GM18951 (cell line): ENCODE measurements around the gene ATRIP.
"Not testable (repeated sequence)": the region's sequence is repeated elsewhere in the genome, so short reads cannot be mapped to it uniquely, and the experiment has no call there.

Experiments used
- POLR2A ChIP-seq: IDR thresholded peaks from 4 replicates; pipeline ENCODE4 v1.6.1; 2011; ENCODE audit warnings: mild to moderate bottlenecking; ENCODE audit not compliant: insufficient read length, insufficient read depth; ENCODE audit errors: extremely low read depth
- in situ Hi-C: fragments of 300-500 bp; cut with MboI; formaldehyde crosslinking; loops from one replicate; pipeline ENCODE4 v1.12.0; 2022; ENCODE audit warnings: low sequenced_read_pairs, mixed read lengths, inconsistent platforms; ENCODE audit not compliant: unreplicated experiment

Gene ATRIP

GRCh38 chr3:48446425-48447193, at the start of gene ATRIP:
ATRIP (plus strand) TSS chr3:48446737; CDS start chr3:48446846, 109 bp downstream.
- in situ Hi-C loops: no loop called here
- TF ChIP-seq POLR2A: peak; percentile 98

DNA sequence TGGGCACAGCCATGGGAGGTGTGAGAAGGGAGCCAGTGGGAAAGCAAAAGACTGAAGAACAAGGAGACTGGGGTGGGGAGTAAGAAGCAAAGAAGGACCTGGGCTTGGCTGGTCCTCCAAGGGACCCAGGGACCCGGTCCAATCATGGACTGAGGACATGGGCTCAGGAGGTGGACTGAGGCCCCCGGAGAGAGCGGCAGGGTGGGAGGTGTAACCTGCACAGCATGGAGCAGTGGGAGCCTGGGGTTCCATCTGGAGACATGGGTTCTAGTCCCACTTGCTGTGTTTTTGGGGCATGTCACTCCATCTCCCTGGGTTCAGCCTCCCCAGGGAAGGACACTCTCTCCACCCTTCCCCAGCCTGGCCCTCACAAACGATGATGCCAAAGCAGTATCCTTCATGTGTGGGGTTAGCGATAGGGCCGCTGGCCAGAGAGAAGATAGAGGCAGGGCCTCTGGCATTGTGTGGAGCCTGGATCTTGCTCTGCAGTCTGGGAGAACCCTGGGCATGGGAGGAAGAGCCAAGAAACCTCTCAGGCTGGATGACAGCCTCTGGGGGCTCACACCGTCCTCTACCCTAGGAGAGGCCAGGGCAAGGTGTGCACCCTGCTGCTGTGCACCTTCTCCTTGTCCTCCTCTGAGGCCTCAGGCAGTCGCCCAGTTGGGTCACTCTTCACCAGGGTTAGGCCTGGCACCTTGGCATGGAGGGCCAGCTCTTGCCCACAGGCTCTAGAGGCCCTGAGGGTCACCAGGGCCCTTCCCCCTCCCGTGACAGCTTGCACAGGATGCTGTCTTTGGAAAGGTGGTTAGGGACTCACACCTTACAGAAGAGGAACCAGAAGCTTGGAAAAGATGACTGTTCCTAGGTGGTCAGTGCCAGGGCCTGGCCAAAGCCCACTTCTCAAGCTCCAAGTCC, 48.5 kb upstream of the ATRIP start:
- in situ Hi-C loops: no loop called here
- TF ChIP-seq POLR2A: no peak

GRCh38 chr3:48398701-48399386, 47.7 kb upstream of the ATRIP start:
- no peak for TF ChIP-seq POLR2A
- in situ Hi-C loops: no loop called here

DNA sequence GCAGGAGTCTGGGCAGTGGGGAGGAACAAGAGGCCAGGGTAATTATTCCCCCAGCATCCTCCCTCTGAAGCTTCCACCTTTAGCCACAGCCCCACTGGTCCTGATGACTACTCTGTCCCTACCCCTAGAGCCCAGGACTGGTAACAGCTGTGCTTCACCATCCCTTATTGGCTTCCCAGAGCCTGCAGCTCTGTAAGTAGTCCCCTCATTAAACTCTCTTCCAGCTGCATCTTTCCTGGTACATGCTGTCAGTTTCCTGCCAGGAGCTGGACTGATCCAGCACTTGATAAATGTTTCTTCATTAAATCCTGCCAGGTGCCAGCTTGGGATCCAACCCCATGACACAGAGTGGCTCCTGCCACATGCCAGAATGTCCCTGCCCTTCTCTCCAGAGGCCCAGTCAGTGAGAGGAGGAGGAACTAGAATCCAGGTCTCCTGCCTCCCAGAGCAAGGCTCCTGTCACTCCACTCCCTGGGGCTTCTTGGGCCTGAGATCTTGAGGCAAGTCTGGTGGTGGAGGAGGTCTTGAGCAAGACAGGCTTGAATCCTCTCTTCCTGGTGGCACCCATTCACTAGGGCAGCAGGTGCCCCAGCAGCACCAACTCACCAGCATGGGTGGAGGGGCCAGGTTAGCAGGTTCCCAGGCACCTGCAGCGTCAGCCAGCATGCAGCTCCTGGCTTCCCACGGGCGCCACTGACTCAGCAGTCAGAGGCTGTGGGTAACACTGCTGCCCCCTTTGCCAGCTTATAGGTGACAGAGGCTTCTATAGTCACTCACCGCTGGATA, 47.0 kb upstream of the ATRIP start:
- in situ Hi-C loops: no loop called here
- TF ChIP-seq POLR2A: no peak

GRCh38 chr3:48400824-48401433, 45.6 kb upstream of the ATRIP start:
- in situ Hi-C loops: no loop called here
- no peak for TF ChIP-seq POLR2A

DNA sequence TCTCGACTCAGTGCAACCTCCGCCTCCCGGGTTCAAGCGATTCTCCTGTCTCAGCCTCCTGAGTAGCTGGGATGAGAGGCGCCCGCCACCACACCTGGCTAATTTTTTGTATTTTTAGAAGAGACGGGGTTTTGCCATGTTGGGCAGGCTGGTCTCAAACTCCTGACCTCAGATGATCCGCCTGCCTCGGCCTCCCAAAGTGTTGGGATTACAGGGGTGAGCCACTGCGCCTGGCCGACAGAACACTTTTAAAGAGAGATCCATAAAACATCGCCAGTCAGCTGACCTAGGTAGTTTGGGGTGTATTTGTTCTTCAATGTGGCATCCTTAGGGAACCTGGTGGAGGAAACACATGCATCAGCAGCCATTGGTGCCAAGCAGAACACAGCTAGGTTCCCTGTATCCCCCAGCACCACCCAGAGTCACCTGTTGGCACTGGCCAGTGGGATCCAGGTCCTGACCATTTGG, 45.1 kb upstream of the ATRIP start:
- in situ Hi-C loops: not testable (repeated sequence)

DNA sequence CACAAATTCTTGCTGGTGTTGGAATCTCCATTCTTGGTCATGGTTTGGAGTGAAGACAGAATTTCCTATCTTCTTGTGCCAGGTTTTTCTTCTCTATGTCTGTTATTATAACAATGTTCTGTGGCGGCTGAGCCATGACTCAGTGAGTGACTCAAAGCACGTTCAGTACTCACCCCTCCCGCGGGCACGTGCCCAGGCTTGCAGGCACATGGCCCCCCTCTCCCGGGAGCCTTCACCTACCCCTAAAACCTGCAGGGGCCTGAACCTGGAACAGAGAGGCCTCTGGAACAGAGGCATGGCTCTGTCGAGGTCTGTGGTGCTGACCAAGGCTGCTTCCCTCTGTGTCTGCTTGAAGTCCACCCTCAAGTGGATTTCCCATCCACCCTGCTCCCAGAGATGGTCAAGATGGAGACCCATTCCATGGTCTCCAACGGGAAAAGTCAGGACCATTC, 44.2 kb upstream of the ATRIP start:
- TF ChIP-seq POLR2A: no peak
- in situ Hi-C loops: no loop called here

- no peak for TF ChIP-seq POLR2A
- in situ Hi-C loops: no loop called here
Measured at GRCh38 chr3:48402907-48403306, 43.6 kb upstream of the ATRIP start.

DNA sequence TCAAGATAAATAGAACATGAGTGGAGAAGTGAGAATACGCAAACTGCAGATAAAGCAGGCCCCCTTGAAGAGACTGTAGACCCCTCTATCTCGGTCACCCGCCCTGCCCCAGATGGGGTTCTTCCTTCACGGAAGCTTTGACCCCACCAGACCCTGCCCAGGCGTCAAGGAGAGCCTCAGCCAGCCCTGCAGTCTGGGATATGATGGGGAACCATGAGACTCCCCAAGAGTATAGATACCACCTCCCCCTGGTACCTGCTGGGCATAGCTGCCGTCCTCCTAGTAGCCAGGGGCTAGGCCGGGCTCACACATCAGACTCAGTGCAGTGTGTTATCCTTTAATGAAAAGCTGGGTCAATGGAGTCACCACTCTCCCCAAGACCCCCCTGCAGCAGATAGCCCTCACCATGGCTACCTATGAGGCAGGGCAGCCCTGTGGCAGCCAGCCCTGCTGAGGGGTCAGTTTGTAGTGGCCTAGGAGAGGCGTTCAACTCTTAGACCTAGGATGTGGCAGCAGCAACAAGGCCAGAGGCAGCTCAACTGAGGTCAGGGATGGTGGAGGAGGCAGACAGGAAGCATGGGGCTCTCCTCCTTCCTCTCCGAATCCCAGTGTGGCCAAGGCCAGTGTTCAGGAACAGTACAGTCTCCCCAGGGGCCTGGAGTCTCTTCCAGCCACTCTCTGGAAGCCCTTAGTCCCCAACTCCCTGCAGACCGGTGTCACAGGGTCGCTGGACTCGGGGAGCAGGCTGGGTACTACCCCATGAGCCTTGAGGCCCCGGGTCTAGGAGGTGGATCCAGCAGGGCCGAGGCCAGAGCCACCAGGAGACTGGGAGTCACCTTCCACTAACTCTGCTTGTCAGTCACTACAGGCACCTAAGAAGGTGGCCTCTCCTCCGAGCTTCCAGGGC, 42.8 kb upstream of the ATRIP start:
- no peak for TF ChIP-seq POLR2A
- in situ Hi-C loops: no loop called here

- in situ Hi-C loops: no loop called here
Measured at GRCh38 chr3:48404440-48405342, 41.8 kb upstream of the ATRIP start.

More at GRCh38 chr3:48404440-48405342, 41.8 kb upstream of the ATRIP start:
- no peak for TF ChIP-seq POLR2A
